WTC11 (cell line): Measurements from ENCODE around the gene CAMK2B.

Experiments
- CTCF ChIP-seq: fragments of 200-600 bp; IDR thresholded peaks from 2 replicates; pipeline ENCODE4 v1.8.0; 2022; ENCODE audit warnings: antibody characterized with exemption
- ETV6 ChIP-seq: sonication (generic); formaldehyde crosslinking; IDR thresholded peaks from 2 replicates; pipeline ENCODE4 v1.8.1; 2022; ENCODE audit warnings: mild to moderate bottlenecking, missing genetic modification reagents
- KAT7 ChIP-seq: sonication (generic); formaldehyde crosslinking; IDR thresholded peaks from 2 replicates; pipeline ENCODE4 v1.8.1; 2023; ENCODE audit warnings: missing genetic modification reagents, mild to moderate bottlenecking, borderline replicate concordance
- MYBL2 ChIP-seq: sonication (generic); formaldehyde crosslinking; IDR thresholded peaks from 2 replicates; pipeline ENCODE4 v1.8.1; 2023; ENCODE audit warnings: mild to moderate bottlenecking, moderate library complexity, missing genetic modification reagents
- RELA ChIP-seq: sonication (generic); formaldehyde crosslinking; IDR thresholded peaks from 2 replicates; pipeline ENCODE4 v1.8.1; 2022; ENCODE audit warnings: missing genetic modification reagents, mild to moderate bottlenecking, borderline replicate concordance
- ZNF138 ChIP-seq: sonication (generic); formaldehyde crosslinking; conservative IDR thresholded peaks from 2 replicates; pipeline ENCODE4 v1.8.1; 2022; ENCODE audit warnings: mild to moderate bottlenecking, moderate library complexity, missing genetic modification reagents
- ZNF263 ChIP-seq: sonication (generic); formaldehyde crosslinking; IDR thresholded peaks from 2 replicates; pipeline ENCODE4 v1.8.1; 2022; ENCODE audit warnings: low read depth, mild to moderate bottlenecking, moderate library complexity, missing genetic modification reagents
- ZNF416 ChIP-seq: fragments of 250-450 bp; sonication (Bioruptor Pico); IDR thresholded peaks from 2 replicates; pipeline ENCODE4 v1.9.0; 2021; ENCODE audit warnings: mild to moderate bottlenecking, inconsistent platforms
- TF ChIP-seq, protein P1 (sequence below): sonication (generic); formaldehyde crosslinking; IDR thresholded peaks from 2 replicates; pipeline ENCODE4 v1.8.1; 2023; ENCODE audit warnings: mild to moderate bottlenecking, missing genetic modification reagents
- TF ChIP-seq, protein P2 (sequence below): sonication (generic); formaldehyde crosslinking; IDR thresholded peaks from 2 replicates; pipeline ENCODE4 v1.8.0; 2022; ENCODE audit warnings: mild to moderate bottlenecking, missing genetic modification reagents

DNA sequence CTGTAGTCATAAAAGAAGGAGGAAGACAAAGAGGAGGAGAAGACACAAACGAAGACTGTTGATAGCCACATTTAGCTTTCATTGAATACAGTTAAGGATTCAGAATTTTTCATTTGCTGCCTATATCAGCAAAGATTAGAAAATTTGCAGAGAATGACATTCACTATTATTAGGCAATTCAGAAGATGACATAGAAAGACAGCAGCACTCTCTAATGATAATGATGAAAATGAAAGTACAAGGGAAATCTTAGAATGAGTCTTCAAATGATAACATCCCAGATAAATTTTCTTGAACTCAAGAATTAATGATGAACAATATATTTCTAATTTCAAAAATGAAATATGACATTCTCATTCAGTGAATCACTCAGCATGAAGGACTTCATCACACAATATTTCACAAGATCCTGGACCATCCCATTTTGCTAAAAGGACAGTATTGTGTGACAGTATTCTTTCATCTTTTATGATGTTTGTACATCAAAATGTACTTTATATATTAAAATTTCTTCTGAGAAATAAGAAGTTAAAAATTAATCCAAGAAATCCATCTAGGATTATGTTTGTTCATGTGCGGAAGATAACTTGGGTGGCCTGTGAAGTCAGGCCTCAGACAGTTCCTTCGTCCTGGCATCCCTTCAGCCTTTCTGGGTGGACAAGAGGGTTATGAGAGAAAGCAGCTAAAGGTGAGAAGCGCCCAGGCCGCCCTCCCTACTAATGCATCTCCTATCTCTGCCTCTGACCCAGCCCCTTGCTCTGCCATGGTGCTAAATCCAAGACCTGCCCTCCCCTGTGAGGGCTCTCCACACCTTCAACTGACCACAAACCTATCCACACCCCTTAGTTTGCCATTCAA lies 47.4 kb upstream of the CAMK2B start:
- TF ChIP-seq CTCF = no peak
- TF ChIP-seq, protein P1, sequence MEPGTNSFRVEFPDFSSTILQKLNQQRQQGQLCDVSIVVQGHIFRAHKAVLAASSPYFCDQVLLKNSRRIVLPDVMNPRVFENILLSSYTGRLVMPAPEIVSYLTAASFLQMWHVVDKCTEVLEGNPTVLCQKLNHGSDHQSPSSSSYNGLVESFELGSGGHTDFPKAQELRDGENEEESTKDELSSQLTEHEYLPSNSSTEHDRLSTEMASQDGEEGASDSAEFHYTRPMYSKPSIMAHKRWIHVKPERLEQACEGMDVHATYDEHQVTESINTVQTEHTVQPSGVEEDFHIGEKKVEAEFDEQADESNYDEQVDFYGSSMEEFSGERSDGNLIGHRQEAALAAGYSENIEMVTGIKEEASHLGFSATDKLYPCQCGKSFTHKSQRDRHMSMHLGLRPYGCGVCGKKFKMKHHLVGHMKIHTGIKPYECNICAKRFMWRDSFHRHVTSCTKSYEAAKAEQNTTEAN (CRISPR knock-in tag) = no peak
- no peak for TF ChIP-seq ZNF138 (CRISPR knock-in tag)
- TF ChIP-seq KAT7 = no peak
- no peak for TF ChIP-seq ZNF263 (CRISPR knock-in tag)
- no peak for TF ChIP-seq RELA (CRISPR knock-in tag)
- TF ChIP-seq ETV6 (CRISPR knock-in tag) = no peak
- TF ChIP-seq, protein P2, sequence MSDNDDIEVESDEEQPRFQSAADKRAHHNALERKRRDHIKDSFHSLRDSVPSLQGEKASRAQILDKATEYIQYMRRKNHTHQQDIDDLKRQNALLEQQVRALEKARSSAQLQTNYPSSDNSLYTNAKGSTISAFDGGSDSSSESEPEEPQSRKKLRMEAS = no peak
- TF ChIP-seq ZNF416 (CRISPR knock-in tag) = no peak
- no peak for TF ChIP-seq MYBL2 (CRISPR knock-in tag)
